ENCODE data around the gene LAMA2. TPM values are rescaled to one million over a fixed set of nuclear protein-coding genes. Genes with fewer than 3 reads are reported as not detected.

The LAMA2 gene
- total RNA-seq, 4 donors from 2014 or later: 115 to 153 (median 134) TPM

GRCh38 chr6:129177801-129178200 lies 294.9 kb downstream of the LAMA2 start:
- H3K27me3 ChIP-seq: no peaks in the 10 kb centered on the region
- TF ChIP-seq CTCF (IDR thresholded peaks at IDR 0.05) (no peak), EP300 (IDR thresholded peaks at IDR 0.05) (no peak), POLR2A (IDR thresholded peaks at IDR 0.05; ENCODE audit: low read depth) (no peak), POLR2AphosphoS5 (IDR thresholded peaks at IDR 0.05) (no peak)
- no peak for DNase-seq (ENCODE audit: extremely low spot score)
- peaks cover 0 to 14% (median 0%) of the 10 kb centered on the region in 4 donors for H3K36me3 ChIP-seq
- no peak overlapping the region for H3K4me3 ChIP-seq
- peaks cover 0 to 6% (median 0%) of the 10 kb centered on the region in 4 donors for H3K4me1 ChIP-seq
- 73% methylated on average over 4 of the region's 4 CpGs for whole genome bisulfite sequencing
- intact Hi-C loops (cut with DNase I): no loop called here
- no peak overlapping the region for H3K27ac ChIP-seq (replicated peaks in 1 of 4)
- H3K9me3 ChIP-seq: no peaks in the 10 kb centered on the region

- Histone ChIP-seq H3K4me3 (no peak overlapping the region), H3K4me1 (peaks cover 0 to 6% (median 0%) of the 10 kb centered on the region in 4 donors), H3K36me3 (peaks cover 0 to 8% (median 0%) of the 10 kb centered on the region in 4 donors), H3K9me3 (no peaks in the 10 kb centered on the region), H3K27me3 (no peaks in the 10 kb centered on the region), H3K27ac (replicated peaks in 1 of 4) (no peak overlapping the region)
- WGBS: 80% methylated on average over 3 of the region's 3 CpGs
- DNase-seq (ENCODE audit: extremely low spot score): no peak
- intact Hi-C loops (cut with DNase I): no loop called here
- TF ChIP-seq POLR2A (IDR thresholded peaks at IDR 0.05; ENCODE audit: low read depth) (no peak), EP300 (IDR thresholded peaks at IDR 0.05) (no peak), CTCF (IDR thresholded peaks at IDR 0.05) (no peak), POLR2AphosphoS5 (IDR thresholded peaks at IDR 0.05) (no peak)
Measured at GRCh38 chr6:129179283-129179682, 296.3 kb downstream of the LAMA2 start.

- TF ChIP-seq CTCF (IDR thresholded peaks at IDR 0.05) (no peak), EP300 (IDR thresholded peaks at IDR 0.05) (no peak), POLR2AphosphoS5 (IDR thresholded peaks at IDR 0.05) (no peak), POLR2A (IDR thresholded peaks at IDR 0.05; ENCODE audit: low read depth) (no peak)
- DNase-seq (ENCODE audit: extremely low spot score): no peak
- intact Hi-C loops (cut with DNase I): no loop called here
- peaks cover 0 to 13% (median 0%) of the 10 kb centered on the region in 4 donors for H3K4me1 ChIP-seq
- no peaks in the 10 kb centered on the region for H3K27me3 ChIP-seq
- no peaks in the 10 kb centered on the region for H3K9me3 ChIP-seq
- H3K4me3 ChIP-seq: no peak overlapping the region
- H3K36me3 ChIP-seq: peaks cover 0 to 8% (median 0%) of the 10 kb centered on the region in 4 donors
- no peak overlapping the region for H3K27ac ChIP-seq (replicated peaks in 1 of 4)
- WGBS: 63% methylated on average over 2 of the region's 2 CpGs
Measured at GRCh38 chr6:129181001-129181400, 298.1 kb downstream of the LAMA2 start.

- no peak overlapping the region for H3K27ac ChIP-seq (replicated peaks in 1 of 4)
- no peak overlapping the region for H3K4me3 ChIP-seq
- intact Hi-C loops (cut with DNase I): no loop called here
- 63% methylated on average over 1 of the region's 1 CpG for WGBS
- no peaks in the 10 kb centered on the region for H3K9me3 ChIP-seq
- peaks cover 0 to 1% (median 0%) of the 10 kb centered on the region in 4 donors for H3K36me3 ChIP-seq
- TF ChIP-seq POLR2AphosphoS5 (IDR thresholded peaks at IDR 0.05): no peak
- TF ChIP-seq EP300 (IDR thresholded peaks at IDR 0.05): no peak
- no peak for TF ChIP-seq CTCF (IDR thresholded peaks at IDR 0.05)
- no peak for TF ChIP-seq POLR2A (IDR thresholded peaks at IDR 0.05; ENCODE audit: low read depth)
- no peak for DNase-seq (ENCODE audit: extremely low spot score)
- H3K4me1 ChIP-seq: peaks cover 0 to 22% (median 0%) of the 10 kb centered on the region in 4 donors
- H3K27me3 ChIP-seq: no peaks in the 10 kb centered on the region
Measured at GRCh38 chr6:129183187-129183591, 300.3 kb downstream of the LAMA2 start.
